Heart right ventricle (tissue), 16 donors: ENCODE measurements around the gene AP5Z1. TPM values are rescaled to one million over a fixed set of nuclear protein-coding genes. Genes with fewer than 3 reads are reported as not detected.

ENCODE experiments used
- ATAC-seq, 8 donors: fragments of 200-7000 bp; cut with Tn5 transposase; one replicate each; pipeline ENCODE4 v1.9.1; 2020; ENCODE audit warnings: mild to moderate bottlenecking in 8 of 8, moderate library complexity in 8 of 8, moderate number of reproducible peaks in 1 of 8
- DNase-seq, 2 donors: peaks; one replicate each; pipeline ENCODE4 v3.0.0-alpha.2; 2020
- H3K27ac ChIP-seq, 10 donors: fragments of 200-600 bp; sonication (generic) in 2 of 10; one replicate each; pipeline versions ENCODE4 v1.5.0 to v1.8.0; 2020 to 2022; ENCODE audit warnings: mild to moderate bottlenecking in 3 of 10
- H3K27me3 ChIP-seq, 7 donors: fragments of 200-600 bp; one replicate each; pipeline ENCODE4 v1.8.0; 2021 to 2022; ENCODE audit warnings: mild to moderate bottlenecking in 2 of 7
- H3K36me3 ChIP-seq, 9 donors: fragments of 200-600 bp; sonication (generic) in 1 of 9; one replicate each; pipeline versions ENCODE4 v1.5.0 to v1.8.0; 2020 to 2022; ENCODE audit warnings: mild to moderate bottlenecking in 2 of 9
- H3K4me1 ChIP-seq, 9 donors: fragments of 200-600 bp; sonication (generic) in 1 of 9; one replicate each; pipeline versions ENCODE4 v1.5.0 to v1.8.0; 2020 to 2022; ENCODE audit warnings: mild to moderate bottlenecking in 4 of 9
- H3K4me3 ChIP-seq, 10 donors: fragments of 200-600 bp; sonication (generic) in 2 of 10; one replicate each; pipeline versions ENCODE4 v1.5.0 to v1.8.0; 2020 to 2022; ENCODE audit warnings: mild to moderate bottlenecking in 7 of 10, moderate library complexity in 2 of 10
- H3K9me3 ChIP-seq, 11 donors: fragments of 200-600 bp in 10 of 11; sonication (generic) in 2 of 11; one replicate each; pipeline versions ENCODE4 v1.5.0 to v1.8.0; 2013 to 2022; ENCODE audit warnings: mild to moderate bottlenecking in 2 of 11, control low read depth in 1 of 11, moderate library complexity in 1 of 11
- CTCF ChIP-seq, 9 donors: fragments of 200-600 bp; sonication (generic) in 2 of 9; IDR thresholded peaks; one replicate each; pipeline versions ENCODE4 v1.5.0 to v1.8.0; 2021 to 2022; ENCODE audit warnings: antibody characterized with exemption in 9 of 9, mild to moderate bottlenecking in 5 of 9, moderate library complexity in 1 of 9
- WGBS, 2 donors: extraction: QIAGEN DNeasy Blood & Tissue Kit; methylation state at CpG; one replicate each; pipeline ENCODE4 v1.1.7; 2013; ENCODE audit warnings: inconsistent platforms in 1 of 2; 5-methylcytosine and 5-hydroxymethylcytosine counted together
- intact Hi-C, 10 donors: fragments of 100-400 bp; cut with DNase I; formaldehyde crosslinking; loops; one replicate each; pipeline versions ENCODE4 v1.11.1 to v1.14.2; 2022
- polyA plus RNA-seq, 2 donors: library from polyadenylated mRNA; stranded (reverse); fragments of 200-250 nt; gene quantifications; one replicate each; pipeline ENCODE4 v1.2.3, GENCODE V29; 2013
- total RNA-seq, 10 donors: library from RNA; stranded (reverse); fragmentation: NEBNext Ultra II Directional in 3 of 10; extraction: Animal tissue kit (Norgen Biotek cat#: 25700) in 3 of 10; gene quantifications; one replicate each; pipeline versions ENCODE4 v1.2.1 to v1.2.4, GENCODE V29; 2021 to 2023
- donor health status: Arrhythmogenic right ventricular cardiomyopathy.
- donor health status: ischemic (EF 13 %, LVEDD 7.1; RV severe dilation, severe dysfunction).
- donor health status: healthy with polysubstance abuse.
- donor health status: DM: no; HTN: yes; CAD: no.
- donor health status: DM: no; HTN: no; CAD: no.
- donor health status: ischemic (EF 25% LVEDD 6.9; RV normal size, moderate dysfunction).
- donor health status: ischemic (EF 25% LVEDD 5.7; RV mildly dilated, moderate dysfunction).
- donor health status: healthy.
- donor health status: DM: yes; HTN: yes; CAD: no.
- donor health status: Ischemic cardiomyopathy.
- donor health status: ischemic (EF 35%, LVEDD 5.7; RV mildly dilated, moderate dysfunction).
- donor health status: nonischemic (EF 11% LVEDD 7.7; RV severe dilation, severe dysfunction).
- donor health status: DM: yes; HTN: yes; CAD: no.
- donor health status: PGD.
- donor health status: ischemic (EF 29% LVEDD 5.4; RV normal size, mild dysfunction).
- donor health status: nonischemic (EF 23%, LVEDD 6.1; RV moderate dilation, normal function).

AP5Z1 gene
- total and polyA plus RNA-seq, 12 donors = 8.5 to 30.9 (median 12.7) TPM

- Histone ChIP-seq H3K36me3 (peaks cover 0 to 69% (median 43%) of the 10 kb centered on the region in 9 donors), H3K27me3 (no peaks in the 10 kb centered on the region), H3K9me3 (no peaks in the 10 kb centered on the region), H3K4me3 (no peak overlapping the region), H3K4me1 (peaks cover 0 to 20% (median 7%) of the 10 kb centered on the region in 9 donors), H3K27ac (no peak overlapping the region)
- no peak for ATAC-seq
- no peak for TF ChIP-seq CTCF (IDR thresholded peaks at IDR 0.05)
- WGBS, 2 donors = 83 to 88% methylated on average over 9 of the region's 9 CpGs
- intact Hi-C loops = loop anchor here in 5 of 10 donors (10.0 kb wide), 2 partner anchors 85 to 295 kb away; no protein-coding TSS in a partner anchor
- no peak for DNase-seq
These were observed 14.6 kb downstream of the AP5Z1 start for GRCh38 chr7:4790078-4790465.

GRCh38 chr7:4790516-4790991, 15.1 kb downstream of the AP5Z1 start:
- Histone ChIP-seq H3K27ac (no peak overlapping the region), H3K4me3 (no peak overlapping the region), H3K4me1 (peaks cover 0 to 20% (median 7%) of the 10 kb centered on the region in 9 donors), H3K36me3 (peaks cover 0 to 64% (median 39%) of the 10 kb centered on the region in 9 donors), H3K9me3 (no peaks in the 10 kb centered on the region), H3K27me3 (no peaks in the 10 kb centered on the region)
- no peak for TF ChIP-seq CTCF (IDR thresholded peaks at IDR 0.05)
- WGBS, 2 donors = 93 to 96% methylated on average over 24 of the region's 24 CpGs
- ATAC-seq (no peak), DNase-seq (no peak)
- intact Hi-C loops = loop anchor here in 5 of 10 donors (10.0 kb wide), 2 partner anchors 84 to 294 kb away; no protein-coding TSS in a partner anchor

GRCh38 chr7:4791101-4791737, 15.8 kb downstream of the AP5Z1 start:
- no peak for TF ChIP-seq CTCF (IDR thresholded peaks at IDR 0.05)
- no peak for DNase-seq
- Histone ChIP-seq H3K4me3 (no peak overlapping the region), H3K36me3 (peaks cover 0 to 57% (median 34%) of the 10 kb centered on the region in 9 donors), H3K4me1 (peaks cover 0 to 20% (median 7%) of the 10 kb centered on the region in 9 donors), H3K27ac (no peak overlapping the region), H3K9me3 (no peaks in the 10 kb centered on the region), H3K27me3 (no peaks in the 10 kb centered on the region)
- 92 to 94% methylated on average over 25 of the region's 25 CpGs for WGBS, 2 donors
- intact Hi-C loops = loop anchor here in 5 of 10 donors (10.0 kb wide), 2 partner anchors 84 to 294 kb away; no protein-coding TSS in a partner anchor
- ATAC-seq = no peak

GRCh38 chr7:4791738-4792536, 16.5 kb downstream of the AP5Z1 start:
- Histone ChIP-seq H3K27me3 (no peaks in the 10 kb centered on the region), H3K9me3 (no peaks in the 10 kb centered on the region), H3K4me1 (peaks cover 0 to 20% (median 7%) of the 10 kb centered on the region in 9 donors), H3K36me3 (peaks cover 0 to 55% (median 26%) of the 10 kb centered on the region in 9 donors), H3K4me3 (peak overlapping the region in 9 of 10 donors; percentile 18 to 56 (median 51)), H3K27ac (peak overlapping the region in 4 of 10 donors; percentile 12 to 69 (median 56))
- peak; percentile 43 to 94 (median 88) for TF ChIP-seq CTCF (IDR thresholded peaks at IDR 0.05)
- 43 to 71% methylated on average over 38 to 50 of the region's 50 CpGs for WGBS, 2 donors
- ATAC-seq (peak; percentile 69 to 88 (median 81)), DNase-seq (peak; percentile 78 to 84)
- intact Hi-C loops = loop anchor here in 5 of 10 donors (10.0 kb wide), 2 partner anchors 83 to 293 kb away; no protein-coding TSS in a partner anchor
